ENCODE measurements around the gene CENPP.

- TF ChIP-seq POLR2A (IDR thresholded peaks at IDR 0.05) = no peak
- TF ChIP-seq CTCF (IDR thresholded peaks at IDR 0.05) = no peak
Observed at GRCh38 chr9:92345582-92345981, 19.8 kb downstream of the CENPP start.
